Loucy (cell line): ENCODE data around the gene ACTC1.

Experiments used
- H2AFZ ChIP-seq: fragments of 200-600 bp; sonication (generic); 2 replicates; pipeline ENCODE4 v1.6.0; 2016; ENCODE audit warnings: antibody characterized with exemption, mild to moderate bottlenecking, low read length, moderate library complexity
- H3F3A ChIP-seq: fragments of 200-600 bp; 2 replicates; pipeline ENCODE4 v1.6.0; 2016; ENCODE audit warnings: antibody characterized with exemption, low read depth, mild to moderate bottlenecking
- H3K27me3 ChIP-seq: fragments of 200-600 bp; sonication (generic); 2 replicates; pipeline ENCODE4 v1.6.1; 2014; ENCODE audit warnings: low read length, mild to moderate bottlenecking; ENCODE audit not compliant: insufficient read depth, poor library complexity, severe bottlenecking
- H3K36me3 ChIP-seq: fragments of 200-600 bp; sonication (generic); 2 replicates; pipeline ENCODE4 v1.6.1; 2016; ENCODE audit warnings: low read length; ENCODE audit not compliant: insufficient read depth
- H3K4me1 ChIP-seq: fragments of 200-600 bp; sonication (generic); 2 replicates; pipeline ENCODE4 v1.5.1; 2014; ENCODE audit warnings: low read length, mild to moderate bottlenecking; ENCODE audit not compliant: insufficient read depth, poor library complexity, severe bottlenecking
- H3K4me2 ChIP-seq: fragments of 200-600 bp; sonication (generic); 2 replicates; pipeline ENCODE4 v1.6.0; 2014; ENCODE audit warnings: antibody characterized with exemption, low read length, low read depth, mild to moderate bottlenecking; ENCODE audit not compliant: poor library complexity, severe bottlenecking
- H3K4me3 ChIP-seq: fragments of 200-600 bp; sonication (generic); 2 replicates; pipeline ENCODE4 v1.5.1; 2014; ENCODE audit warnings: low read length, mild to moderate bottlenecking, mixed read lengths; ENCODE audit not compliant: poor library complexity, severe bottlenecking
- H3K79me2 ChIP-seq: fragments of 200-600 bp; sonication (generic); 2 replicates; pipeline ENCODE4 v1.6.1; 2014; ENCODE audit warnings: low read length; ENCODE audit not compliant: insufficient read depth
- H3K9ac ChIP-seq: fragments of 200-600 bp; sonication (generic); 2 replicates; pipeline ENCODE4 v1.6.0; 2014; ENCODE audit warnings: mild to moderate bottlenecking, low read depth, low read length, moderate library complexity; ENCODE audit not compliant: poor library complexity, severe bottlenecking
- H3K9me2 ChIP-seq: fragments of 200-600 bp; sonication (generic); replicated peaks from 2 replicates; pipeline ENCODE4 v1.6.1; 2016; ENCODE audit warnings: low read depth, low read length, mixed read lengths
- H3K9me3 ChIP-seq: fragments of 200-600 bp; sonication (generic); 2 replicates; pipeline ENCODE4 v1.6.1; 2014; ENCODE audit warnings: mild to moderate bottlenecking, antibody characterized with exemption, low read length, low read depth; ENCODE audit not compliant: insufficient read depth
- H4K20me1 ChIP-seq: fragments of 200-600 bp; sonication (generic); 2 replicates; pipeline ENCODE4 v1.6.0; 2014; ENCODE audit warnings: antibody characterized with exemption, low read length, mild to moderate bottlenecking; ENCODE audit not compliant: insufficient read depth, poor library complexity, severe bottlenecking
- EZH2phosphoT487 ChIP-seq: fragments of 200-600 bp; IDR thresholded peaks from 2 replicates; pipeline ENCODE4 v1.6.1; 2018; ENCODE audit warnings: antibody characterized with exemption, mild to moderate bottlenecking, moderate library complexity, borderline replicate concordance
- TF ChIP-seq, protein P1 (sequence below): fragments of 200-600 bp; sonication (generic); conservative IDR thresholded peaks from 2 replicates; pipeline ENCODE4 v1.5.1; 2014; ENCODE audit warnings: mild to moderate bottlenecking, antibody characterized with exemption, low read length

The ACTC1 gene

DNA sequence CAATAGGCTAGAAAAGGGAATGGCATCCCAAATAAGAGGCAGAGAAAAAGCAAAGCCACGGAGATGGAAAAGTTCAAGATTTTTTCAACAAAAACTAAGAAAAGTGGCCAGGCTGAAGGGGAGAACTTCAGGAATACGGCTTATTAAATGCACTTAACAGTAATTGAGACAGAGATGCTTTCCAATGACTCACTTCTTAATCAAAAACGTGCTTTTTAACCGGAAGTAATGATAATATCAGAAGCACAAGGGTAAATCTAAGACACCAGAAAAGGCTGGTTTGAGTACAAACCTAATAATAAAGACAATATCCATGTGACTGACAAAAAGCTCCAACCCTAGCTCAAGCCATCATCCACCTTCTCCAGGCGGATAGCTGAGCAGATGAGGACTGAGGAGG is 24.8 kb upstream of the ACTC1 start:
- H3K9me2 ChIP-seq: no peaks in the 10 kb centered on the region
- H3K36me3 ChIP-seq: no peaks in the 10 kb centered on the region
- no peak overlapping the region for H3K9ac ChIP-seq
- no peaks in the 10 kb centered on the region for H3K27me3 ChIP-seq
- H3K4me2 ChIP-seq: no peak overlapping the region
- no peak overlapping the region for H2AFZ ChIP-seq
- no peaks in the 10 kb centered on the region for H3K4me1 ChIP-seq
- H3K9me3 ChIP-seq: no peaks in the 10 kb centered on the region
- H3K79me2 ChIP-seq: no peaks in the 10 kb centered on the region
- H3F3A ChIP-seq: no peaks in the 10 kb centered on the region
- TF ChIP-seq, protein P1, sequence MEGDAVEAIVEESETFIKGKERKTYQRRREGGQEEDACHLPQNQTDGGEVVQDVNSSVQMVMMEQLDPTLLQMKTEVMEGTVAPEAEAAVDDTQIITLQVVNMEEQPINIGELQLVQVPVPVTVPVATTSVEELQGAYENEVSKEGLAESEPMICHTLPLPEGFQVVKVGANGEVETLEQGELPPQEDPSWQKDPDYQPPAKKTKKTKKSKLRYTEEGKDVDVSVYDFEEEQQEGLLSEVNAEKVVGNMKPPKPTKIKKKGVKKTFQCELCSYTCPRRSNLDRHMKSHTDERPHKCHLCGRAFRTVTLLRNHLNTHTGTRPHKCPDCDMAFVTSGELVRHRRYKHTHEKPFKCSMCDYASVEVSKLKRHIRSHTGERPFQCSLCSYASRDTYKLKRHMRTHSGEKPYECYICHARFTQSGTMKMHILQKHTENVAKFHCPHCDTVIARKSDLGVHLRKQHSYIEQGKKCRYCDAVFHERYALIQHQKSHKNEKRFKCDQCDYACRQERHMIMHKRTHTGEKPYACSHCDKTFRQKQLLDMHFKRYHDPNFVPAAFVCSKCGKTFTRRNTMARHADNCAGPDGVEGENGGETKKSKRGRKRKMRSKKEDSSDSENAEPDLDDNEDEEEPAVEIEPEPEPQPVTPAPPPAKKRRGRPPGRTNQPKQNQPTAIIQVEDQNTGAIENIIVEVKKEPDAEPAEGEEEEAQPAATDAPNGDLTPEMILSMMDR: no peak
- no peak for TF ChIP-seq EZH2phosphoT487
- no peak overlapping the region for H3K4me3 ChIP-seq
- no peaks in the 10 kb centered on the region for H4K20me1 ChIP-seq

DNA sequence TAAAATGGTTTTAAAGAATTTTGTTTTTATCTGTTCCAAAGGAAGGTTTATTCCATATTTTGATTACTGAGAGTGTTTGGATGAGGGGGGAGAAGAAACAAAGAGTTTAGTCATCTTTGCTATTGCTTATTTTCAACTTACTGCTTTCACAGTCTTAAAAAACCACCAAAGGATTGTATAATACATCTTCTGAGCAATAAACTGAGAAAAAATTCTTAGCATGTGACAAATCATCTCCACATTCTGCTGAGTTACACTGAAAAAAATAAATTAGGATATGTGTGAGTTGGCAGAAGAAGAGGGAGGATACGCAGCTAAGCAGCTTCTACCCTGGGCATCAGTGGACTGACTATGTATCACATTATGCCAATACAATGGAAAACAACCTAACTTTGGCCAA is 23.2 kb upstream of the ACTC1 start:
- Histone ChIP-seq H3K36me3 (no peaks in the 10 kb centered on the region), H3F3A (no peaks in the 10 kb centered on the region), H4K20me1 (no peaks in the 10 kb centered on the region), H3K79me2 (no peaks in the 10 kb centered on the region), H3K9me2 (no peaks in the 10 kb centered on the region), H2AFZ (no peak overlapping the region), H3K4me2 (no peak overlapping the region), H3K4me3 (no peak overlapping the region), H3K9me3 (no peaks in the 10 kb centered on the region), H3K9ac (no peak overlapping the region), H3K4me1 (no peaks in the 10 kb centered on the region), H3K27me3 (no peaks in the 10 kb centered on the region)
- TF ChIP-seq, protein P1: no peak
- no peak for TF ChIP-seq EZH2phosphoT487

DNA sequence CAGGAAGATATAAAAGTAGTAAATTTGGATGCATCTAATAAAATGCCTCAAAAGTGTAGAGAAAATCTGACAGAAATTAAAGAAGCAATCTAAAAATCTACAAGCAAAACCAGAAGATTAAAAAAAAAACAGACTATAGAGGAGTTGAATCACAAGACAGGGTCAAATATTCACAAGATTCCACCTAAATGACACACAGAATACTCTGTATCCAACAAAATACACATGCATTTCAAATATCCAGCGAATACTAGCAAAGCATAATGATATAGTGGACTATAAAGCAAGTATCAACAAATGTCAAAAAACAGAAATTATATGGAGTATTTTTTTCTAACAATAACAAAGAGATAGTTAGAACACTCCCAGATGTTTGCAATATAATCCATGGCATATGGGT is 20.5 kb upstream of the ACTC1 start:
- Histone ChIP-seq H3K4me1 (no peaks in the 10 kb centered on the region), H3K36me3 (no peaks in the 10 kb centered on the region), H3K27me3 (no peaks in the 10 kb centered on the region), H3K79me2 (no peaks in the 10 kb centered on the region), H3K9me3 (no peaks in the 10 kb centered on the region), H3K4me3 (no peak overlapping the region), H2AFZ (no peak overlapping the region), H3K9ac (no peak overlapping the region), H4K20me1 (no peaks in the 10 kb centered on the region), H3K4me2 (no peak overlapping the region), H3F3A (no peaks in the 10 kb centered on the region), H3K9me2 (no peaks in the 10 kb centered on the region)
- no peak for TF ChIP-seq EZH2phosphoT487
- TF ChIP-seq, protein P1: no peak
